Right lobe of liver (tissue), 6 donors: ENCODE results near the gene IPCEF1. TPM values are rescaled to one million over a fixed set of nuclear protein-coding genes. Genes with fewer than 3 reads are reported as not detected.

Source experiments
- ATAC-seq, 4 donors: fragments of 200-7000 bp; cut with Tn5 transposase; one replicate each; pipeline ENCODE4 v1.9.1; 2020; ENCODE audit warnings: mild to moderate bottlenecking in 4 of 4, moderate library complexity in 4 of 4
- DNase-seq, 3 donors: peaks; one replicate each; pipeline ENCODE4 v3.0.0-alpha.2; 2020
- H3K27ac ChIP-seq, 3 donors: fragments of 200-600 bp; one replicate each; pipeline ENCODE4 v1.8.0; 2022
- H3K27me3 ChIP-seq, 2 donors: fragments of 200-600 bp; one replicate each; pipeline ENCODE4 v1.8.0; 2022
- H3K36me3 ChIP-seq, 4 donors: fragments of 200-600 bp; sonication (generic) in 1 of 4; one replicate each; pipeline versions ENCODE4 v1.5.1 to v1.8.0; 2017 to 2022; ENCODE audit warnings: control low read depth in 1 of 4
- H3K4me1 ChIP-seq, 4 donors: fragments of 200-600 bp; sonication (generic) in 1 of 4; one replicate each; pipeline versions ENCODE4 v1.5.1 to v1.8.0; 2017 to 2022; ENCODE audit warnings: control low read depth in 1 of 4
- H3K4me3 ChIP-seq, 3 donors: fragments of 200-600 bp; one replicate each; pipeline ENCODE4 v1.8.0; 2022
- H3K9me3 ChIP-seq, 4 donors: fragments of 200-600 bp; sonication (generic) in 1 of 4; one replicate each; pipeline versions ENCODE4 v1.5.1 to v1.8.0; 2017 to 2022; ENCODE audit warnings: control low read depth in 1 of 4
- POLR2A ChIP-seq: fragments of 450-650 bp; IDR thresholded peaks from one replicate; pipeline ENCODE4 v1.6.1; 2017; ENCODE audit warnings: antibody characterized with exemption, mild to moderate bottlenecking
- WGBS: methylation state at CpG from one replicate; pipeline ENCODE4 v1.1.6; 2018; ENCODE audit warnings: low coverage, low lambda C conversion rate; ENCODE audit not compliant: insufficient coverage; ENCODE audit errors: missing lambda C conversion rate; 5-methylcytosine and 5-hydroxymethylcytosine counted together
- intact Hi-C, 2 donors: fragments of 100-400 bp; cut with DNase I; formaldehyde crosslinking; loops; one replicate each; pipeline versions ENCODE4 v1.11.2 to v1.14.1; 2022
- long read RNA-seq: library from polyadenylated mRNA; unstranded; transcript quantifications from one replicate; pipeline ENCODE4 v2.0.0, GENCODE V29; 2019
- total RNA-seq, 6 experiments: library from RNA; depleted of rRNA in 2 of 6; stranded (reverse); fragments of >200 nt in 2 of 6; fragmentation: NEBNext Ultra II Directional in 3 of 6; extraction: Animal tissue kit (Norgen Biotek cat#: 25700) in 3 of 6; gene quantifications; one replicate each; pipeline versions ENCODE4 v1.1.0 to v1.2.4, GENCODE V29; 2016 to 2023
- TF ChIP-seq, protein P1 (sequence below), 4 donors: fragments of 200-600 bp in 3 of 4; fragments of 450-650 bp in 1 of 4; IDR thresholded peaks; one replicate each; pipeline versions ENCODE4 v1.5.1 to v1.8.0; 2016 to 2022; ENCODE audit warnings: antibody characterized with exemption in 4 of 4, mild to moderate bottlenecking in 2 of 4
- donor health status: DM: no; HTN: yes; CAD: no.
- donor health status: DM: no; HTN: no; CAD: no.
- donor health status: DM: no; HTN: no; CAD: no.
- donor health status: DM: no; HTN: yes; CAD: no.
- donor health status: DM: no; HTN: yes; CAD: no.

The IPCEF1 gene, protein sequence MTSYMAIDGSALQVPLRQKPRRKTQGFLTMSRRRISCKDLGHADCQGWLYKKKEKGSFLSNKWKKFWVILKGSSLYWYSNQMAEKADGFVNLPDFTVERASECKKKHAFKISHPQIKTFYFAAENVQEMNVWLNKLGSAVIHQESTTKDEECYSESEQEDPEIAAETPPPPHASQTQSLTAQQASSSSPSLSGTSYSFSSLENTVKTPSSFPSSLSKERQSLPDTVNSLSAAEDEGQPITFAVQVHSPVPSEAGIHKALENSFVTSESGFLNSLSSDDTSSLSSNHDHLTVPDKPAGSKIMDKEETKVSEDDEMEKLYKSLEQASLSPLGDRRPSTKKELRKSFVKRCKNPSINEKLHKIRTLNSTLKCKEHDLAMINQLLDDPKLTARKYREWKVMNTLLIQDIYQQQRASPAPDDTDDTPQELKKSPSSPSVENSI
- total RNA-seq = 1 to 10 TPM in 5 of 6 experiments, under 1 TPM in 1; 0.90 to 3.0 (median 1.4) TPM
- long read RNA-seq = 0 reads

DNA sequence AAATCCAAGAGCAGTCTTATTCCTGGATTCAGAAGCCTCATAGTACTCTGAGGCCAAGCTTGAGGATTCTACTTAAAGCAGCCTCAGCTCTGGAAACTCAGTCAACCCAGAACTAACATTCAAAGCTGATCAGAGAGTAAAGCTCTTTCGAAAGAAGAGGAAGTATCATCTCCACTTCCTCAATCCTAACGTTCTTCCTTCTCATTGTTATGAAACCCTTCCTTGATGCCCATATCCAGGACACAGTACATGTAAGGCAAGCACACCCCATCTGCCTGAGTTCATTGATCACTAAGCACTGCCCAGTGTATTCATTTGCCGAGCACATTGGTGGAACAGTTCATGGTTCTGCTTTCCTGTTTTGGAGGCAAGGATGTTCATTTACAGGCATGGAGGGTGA, at the start of gene IPCEF1:
Gene IPCEF1, minus strand, starts transcription at position 114 of the 400 bp plus-strand sequence. CDS start 90,856 bp downstream, outside the sequence.
- 43% methylated on average over 3 of the region's 3 CpGs for WGBS
- Histone ChIP-seq H3K4me1 (no peaks in the 10 kb centered on the region), H3K27me3 (no peaks in the 10 kb centered on the region), H3K9me3 (no peaks in the 10 kb centered on the region), H3K4me3 (no peak within 1 kb of the TSS), H3K36me3 (no peaks in the 10 kb centered on the region), H3K27ac (no peak within 1 kb of the TSS)
- peak; percentile 41 to 66 (median 58) for ATAC-seq
- DNase-seq = no peak
- no peak for TF ChIP-seq POLR2A
- TF ChIP-seq, protein P1, sequence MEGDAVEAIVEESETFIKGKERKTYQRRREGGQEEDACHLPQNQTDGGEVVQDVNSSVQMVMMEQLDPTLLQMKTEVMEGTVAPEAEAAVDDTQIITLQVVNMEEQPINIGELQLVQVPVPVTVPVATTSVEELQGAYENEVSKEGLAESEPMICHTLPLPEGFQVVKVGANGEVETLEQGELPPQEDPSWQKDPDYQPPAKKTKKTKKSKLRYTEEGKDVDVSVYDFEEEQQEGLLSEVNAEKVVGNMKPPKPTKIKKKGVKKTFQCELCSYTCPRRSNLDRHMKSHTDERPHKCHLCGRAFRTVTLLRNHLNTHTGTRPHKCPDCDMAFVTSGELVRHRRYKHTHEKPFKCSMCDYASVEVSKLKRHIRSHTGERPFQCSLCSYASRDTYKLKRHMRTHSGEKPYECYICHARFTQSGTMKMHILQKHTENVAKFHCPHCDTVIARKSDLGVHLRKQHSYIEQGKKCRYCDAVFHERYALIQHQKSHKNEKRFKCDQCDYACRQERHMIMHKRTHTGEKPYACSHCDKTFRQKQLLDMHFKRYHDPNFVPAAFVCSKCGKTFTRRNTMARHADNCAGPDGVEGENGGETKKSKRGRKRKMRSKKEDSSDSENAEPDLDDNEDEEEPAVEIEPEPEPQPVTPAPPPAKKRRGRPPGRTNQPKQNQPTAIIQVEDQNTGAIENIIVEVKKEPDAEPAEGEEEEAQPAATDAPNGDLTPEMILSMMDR (IDR thresholded peaks at IDR 0.05) = no peak
- intact Hi-C loops = no loop called here

DNA sequence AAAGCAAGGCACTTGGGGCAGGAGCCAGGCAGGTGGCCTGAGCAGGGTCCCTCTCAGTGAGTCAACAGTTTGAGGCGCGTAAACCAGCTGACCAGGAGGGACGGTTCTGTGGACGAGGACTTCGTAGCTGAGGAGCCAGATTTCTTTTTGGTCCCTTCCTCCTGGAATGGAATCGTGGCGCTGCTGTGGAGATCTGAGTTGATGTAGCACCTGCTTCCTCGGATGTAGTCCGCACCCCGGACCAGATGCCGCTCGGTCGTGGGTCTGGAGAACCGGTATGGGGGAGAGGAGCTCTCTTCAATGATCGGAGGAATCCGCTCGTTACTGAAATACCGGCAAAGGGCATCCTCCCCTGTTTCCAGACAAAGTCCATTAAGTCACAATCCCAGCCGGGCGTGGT, 49.7 kb upstream of the IPCEF1 start:
- no peak overlapping the region for H3K27ac ChIP-seq
- 87% methylated on average over 11 of the region's 20 CpGs for WGBS
- no peaks in the 10 kb centered on the region for H3K4me1 ChIP-seq
- H3K36me3 ChIP-seq = peaks cover 0 to 80% (median 33%) of the 10 kb centered on the region in 4 donors
- H3K9me3 ChIP-seq = no peaks in the 10 kb centered on the region
- H3K27me3 ChIP-seq = no peaks in the 10 kb centered on the region
- ATAC-seq = peak in 2 of 4 donors; percentile 13 to 18
- TF ChIP-seq, protein P1 (IDR thresholded peaks at IDR 0.05) = no peak
- TF ChIP-seq POLR2A = no peak
- DNase-seq = no peak
- intact Hi-C loops = no loop called here
- H3K4me3 ChIP-seq = no peak overlapping the region

DNA sequence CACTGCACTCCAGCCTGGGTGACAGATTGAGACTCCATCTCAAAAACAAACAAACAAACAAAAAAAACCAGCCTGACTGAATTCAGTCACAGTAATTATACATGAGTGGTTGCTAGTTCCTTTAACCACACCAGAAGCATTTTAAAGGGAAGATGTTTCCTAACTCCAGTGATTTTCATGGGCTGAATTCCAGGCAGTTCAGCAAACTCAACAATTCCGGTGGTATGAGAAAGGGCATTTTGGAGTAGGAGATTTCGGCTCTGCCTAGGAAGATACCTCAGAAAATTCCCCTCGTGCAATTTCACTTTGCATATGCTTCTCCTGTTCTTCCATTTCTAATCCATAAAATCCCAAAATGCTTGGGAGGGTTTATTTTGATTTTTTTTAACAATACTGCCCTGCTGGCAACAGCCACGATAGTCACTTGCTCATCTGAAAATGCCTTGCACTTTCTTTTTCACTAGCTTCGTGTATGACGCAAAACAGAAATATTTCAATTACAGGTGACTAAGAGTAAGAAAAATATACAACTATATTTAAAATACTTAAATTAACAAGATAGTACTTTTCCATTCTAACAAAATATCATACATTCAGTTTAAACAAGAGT, 48.3 kb upstream of the IPCEF1 start:
- Histone ChIP-seq H3K4me3 (no peak overlapping the region), H3K4me1 (no peaks in the 10 kb centered on the region), H3K27me3 (no peaks in the 10 kb centered on the region), H3K36me3 (peaks cover 0 to 74% (median 30%) of the 10 kb centered on the region in 4 donors), H3K27ac (no peak overlapping the region), H3K9me3 (no peaks in the 10 kb centered on the region)
- TF ChIP-seq, protein P1 (IDR thresholded peaks at IDR 0.05) = no peak
- no peak for TF ChIP-seq POLR2A
- ATAC-seq (peak in 1 of 4 donors; percentile 12), DNase-seq (no peak)
- intact Hi-C loops = no loop called here
- 77% methylated on average over 6 of the region's 6 CpGs for WGBS

DNA sequence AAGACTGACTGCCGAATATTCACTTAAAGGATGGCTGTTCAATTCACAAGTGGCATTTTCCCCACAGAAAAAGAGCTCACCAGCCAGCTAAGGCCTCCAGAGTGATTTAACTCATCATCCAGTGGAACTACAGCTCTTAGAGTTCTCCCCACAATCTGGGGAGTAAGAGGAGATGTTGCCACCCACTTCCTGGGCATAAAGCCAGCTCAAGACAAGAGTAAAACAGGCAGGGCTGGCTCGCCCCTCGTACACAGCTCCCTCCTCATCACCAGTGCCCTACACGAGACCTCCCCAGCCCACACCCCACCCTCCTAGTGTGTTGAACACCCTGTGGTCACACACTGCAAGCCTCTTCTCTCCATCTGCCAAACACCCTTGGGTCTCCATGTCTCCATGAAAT, 47.2 kb upstream of the IPCEF1 start:
- Histone ChIP-seq H3K27me3 (no peaks in the 10 kb centered on the region), H3K4me3 (no peak overlapping the region), H3K9me3 (no peaks in the 10 kb centered on the region), H3K27ac (no peak overlapping the region), H3K36me3 (peaks cover 0 to 62% (median 25%) of the 10 kb centered on the region in 4 donors), H3K4me1 (no peaks in the 10 kb centered on the region)
- DNase-seq (no peak), ATAC-seq (peak; percentile 23 to 41 (median 34))
- no peak for TF ChIP-seq POLR2A
- TF ChIP-seq, protein P1 (IDR thresholded peaks at IDR 0.05) = no peak
- WGBS = 34% methylated on average over 4 of the region's 4 CpGs
- intact Hi-C loops = no loop called here
